ENCODE results near the gene FBXW9.
A peak's percentile ranks its signal among the peaks of the same experiment; 100 is the strongest.

The FBXW9 gene

DNA sequence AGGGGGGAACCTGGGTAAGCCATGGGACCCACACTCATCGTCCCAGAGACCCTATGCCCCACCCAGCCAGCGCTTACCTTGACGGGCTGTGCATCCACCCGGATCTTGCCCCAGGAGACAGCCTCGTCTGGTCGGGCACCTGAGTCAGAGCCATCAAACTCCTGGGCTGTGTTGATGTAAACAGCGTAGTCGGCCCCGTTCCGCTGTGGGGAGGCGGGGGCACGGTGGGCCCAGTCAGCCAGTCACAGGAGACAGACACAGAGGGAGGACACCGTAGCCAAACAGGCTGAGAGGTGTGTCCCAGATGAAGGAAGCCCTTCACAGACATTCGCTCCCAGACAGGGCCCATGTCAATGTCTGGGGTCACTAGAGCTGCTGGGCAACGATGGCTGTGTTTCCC lies 20.5 kb downstream of the FBXW9 start:
- TF ChIP-seq, protein P1, sequence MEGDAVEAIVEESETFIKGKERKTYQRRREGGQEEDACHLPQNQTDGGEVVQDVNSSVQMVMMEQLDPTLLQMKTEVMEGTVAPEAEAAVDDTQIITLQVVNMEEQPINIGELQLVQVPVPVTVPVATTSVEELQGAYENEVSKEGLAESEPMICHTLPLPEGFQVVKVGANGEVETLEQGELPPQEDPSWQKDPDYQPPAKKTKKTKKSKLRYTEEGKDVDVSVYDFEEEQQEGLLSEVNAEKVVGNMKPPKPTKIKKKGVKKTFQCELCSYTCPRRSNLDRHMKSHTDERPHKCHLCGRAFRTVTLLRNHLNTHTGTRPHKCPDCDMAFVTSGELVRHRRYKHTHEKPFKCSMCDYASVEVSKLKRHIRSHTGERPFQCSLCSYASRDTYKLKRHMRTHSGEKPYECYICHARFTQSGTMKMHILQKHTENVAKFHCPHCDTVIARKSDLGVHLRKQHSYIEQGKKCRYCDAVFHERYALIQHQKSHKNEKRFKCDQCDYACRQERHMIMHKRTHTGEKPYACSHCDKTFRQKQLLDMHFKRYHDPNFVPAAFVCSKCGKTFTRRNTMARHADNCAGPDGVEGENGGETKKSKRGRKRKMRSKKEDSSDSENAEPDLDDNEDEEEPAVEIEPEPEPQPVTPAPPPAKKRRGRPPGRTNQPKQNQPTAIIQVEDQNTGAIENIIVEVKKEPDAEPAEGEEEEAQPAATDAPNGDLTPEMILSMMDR (IDR thresholded peaks at IDR 0.05; ENCODE audit: borderline replicate concordance, insufficient read depth, low read depth, low read length): no peak
- H3K4me3 ChIP-seq (ENCODE audit: low read depth, low read length): no peak overlapping the region

DNA sequence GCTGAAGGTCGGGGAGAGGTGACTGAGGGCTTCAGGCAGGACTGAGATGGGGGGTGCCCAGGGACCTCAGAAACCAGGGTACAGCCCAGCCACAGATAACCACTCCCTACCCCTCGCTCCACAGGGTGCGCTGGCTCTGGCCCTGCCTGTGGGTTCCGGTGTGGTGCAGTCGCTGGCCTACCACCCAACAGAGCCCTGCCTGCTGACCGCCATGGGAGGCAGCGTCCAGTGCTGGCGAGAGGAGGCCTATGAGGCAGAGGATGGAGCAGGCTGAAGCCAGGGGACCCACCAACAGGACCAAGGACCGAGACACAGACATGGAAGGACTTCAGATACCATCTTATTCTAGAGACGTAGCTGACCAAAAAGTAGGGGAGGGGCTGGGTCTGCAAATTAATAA lies 21.0 kb downstream of the FBXW9 start:
- TF ChIP-seq, protein P1 (IDR thresholded peaks at IDR 0.05; ENCODE audit: borderline replicate concordance, insufficient read depth, low read depth, low read length): no peak
- H3K4me3 ChIP-seq (ENCODE audit: low read depth, low read length): no peak overlapping the region

DNA sequence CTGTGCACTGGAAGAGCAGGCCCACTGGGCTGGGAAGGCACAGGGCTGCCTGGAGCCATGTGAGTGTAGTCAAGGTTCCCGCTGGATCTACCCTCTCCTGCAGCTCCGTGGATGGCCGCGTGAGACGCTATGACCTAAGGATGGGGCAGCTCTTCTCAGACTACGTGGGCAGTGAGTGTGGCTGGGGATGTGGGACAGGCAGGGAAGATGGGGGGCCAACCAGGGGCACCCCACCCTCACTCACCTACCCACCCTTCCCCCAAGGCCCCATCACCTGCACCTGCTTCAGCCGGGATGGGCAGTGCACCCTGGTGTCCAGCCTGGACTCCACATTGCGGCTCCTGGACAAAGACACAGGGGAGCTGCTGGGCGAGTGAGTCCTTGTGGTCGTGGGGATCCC lies 23.7 kb downstream of the FBXW9 start:
- no peak overlapping the region for H3K4me3 ChIP-seq (ENCODE audit: low read depth, low read length)
- TF ChIP-seq, protein P1 (IDR thresholded peaks at IDR 0.05; ENCODE audit: borderline replicate concordance, insufficient read depth, low read depth, low read length): no peak

DNA sequence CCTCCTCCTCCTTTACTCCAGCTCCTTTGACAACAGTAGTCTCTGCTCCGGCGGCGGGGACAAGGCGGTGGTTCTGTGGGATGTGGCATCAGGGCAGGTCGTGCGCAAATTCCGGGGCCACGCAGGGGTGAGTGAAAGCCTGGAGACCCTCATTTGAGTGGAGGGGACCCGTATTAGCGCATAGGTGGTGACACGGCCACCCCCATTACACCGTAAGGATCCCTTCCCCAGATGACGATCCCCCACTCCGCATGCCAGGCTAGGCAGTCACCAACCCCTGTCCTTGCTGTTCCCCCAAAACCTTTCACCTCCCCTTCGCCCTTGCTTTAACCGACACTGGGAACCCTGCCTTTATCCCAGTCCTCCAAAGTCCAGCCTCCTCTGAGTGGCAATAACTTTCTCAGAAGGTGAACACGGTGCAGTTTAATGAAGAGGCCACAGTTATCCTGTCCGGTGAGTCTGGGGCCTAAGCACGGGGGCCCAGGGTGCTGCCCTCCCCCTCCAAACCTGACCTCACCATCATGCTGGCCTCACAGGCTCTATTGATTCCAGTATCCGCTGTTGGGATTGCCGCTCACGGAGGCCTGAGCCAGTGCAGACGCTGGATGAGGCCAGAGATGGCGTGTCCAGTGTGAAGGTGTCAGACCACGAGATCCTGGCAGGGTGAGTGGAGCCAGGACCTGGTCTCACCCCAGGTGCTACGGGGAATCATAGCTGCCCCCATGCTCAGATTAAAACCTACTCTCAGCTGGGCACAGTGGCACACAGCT lies 26.1 kb downstream of the FBXW9 start:
- TF ChIP-seq, protein P1 (IDR thresholded peaks at IDR 0.05; ENCODE audit: borderline replicate concordance, insufficient read depth, low read depth, low read length): no peak

DNA sequence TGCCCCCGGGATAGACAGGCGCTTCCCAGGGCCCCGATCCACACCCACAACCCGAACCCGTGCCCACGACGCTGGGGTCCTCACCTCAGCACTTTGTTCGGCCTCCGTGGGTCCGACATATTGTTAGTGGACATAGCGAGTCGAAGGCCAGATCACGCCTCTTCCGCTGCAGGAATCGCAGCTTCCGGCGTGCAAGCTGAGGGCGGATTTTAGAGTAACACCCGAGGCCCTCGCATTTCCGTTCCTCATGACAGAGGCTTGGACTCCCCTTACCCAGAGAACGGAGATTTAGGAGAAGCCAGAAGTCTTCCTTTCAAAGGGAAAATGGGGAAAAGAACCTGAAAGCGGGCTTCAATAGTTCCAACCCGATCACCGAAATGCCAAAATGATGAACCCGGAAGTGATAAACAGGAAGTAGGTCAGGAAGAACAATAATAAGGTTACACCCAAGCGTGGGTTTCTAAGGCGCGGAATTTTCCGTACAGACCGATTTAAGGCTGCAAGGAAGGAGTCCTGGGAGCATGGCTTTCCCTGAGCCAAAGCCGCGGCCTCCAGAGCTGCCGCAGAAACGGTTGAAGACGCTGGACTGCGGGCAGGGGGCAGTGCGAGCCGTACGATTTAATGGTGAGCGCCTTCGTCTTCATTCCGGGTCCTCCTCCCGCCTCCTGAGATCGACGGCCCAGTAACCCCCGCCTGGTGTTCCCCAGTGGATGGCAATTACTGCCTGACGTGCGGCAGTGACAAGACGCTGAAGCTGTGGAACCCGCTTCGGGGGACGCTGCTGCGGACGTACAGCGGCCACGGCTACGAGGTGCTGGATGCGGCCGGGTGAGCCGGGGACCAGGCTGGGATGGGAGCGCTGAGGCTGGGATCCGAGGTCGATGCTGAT lies 26.9 kb downstream of the FBXW9 start:
- peak overlapping the region; percentile 85 for H3K4me3 ChIP-seq (ENCODE audit: low read depth, low read length)
- TF ChIP-seq, protein P1 (IDR thresholded peaks at IDR 0.05; ENCODE audit: borderline replicate concordance, insufficient read depth, low read depth, low read length): no peak

More for the DNA sequence above, 26.1 kb downstream of the FBXW9 start:
- H3K4me3 ChIP-seq (ENCODE audit: low read depth, low read length): peak overlapping the region; percentile 85

DNA sequence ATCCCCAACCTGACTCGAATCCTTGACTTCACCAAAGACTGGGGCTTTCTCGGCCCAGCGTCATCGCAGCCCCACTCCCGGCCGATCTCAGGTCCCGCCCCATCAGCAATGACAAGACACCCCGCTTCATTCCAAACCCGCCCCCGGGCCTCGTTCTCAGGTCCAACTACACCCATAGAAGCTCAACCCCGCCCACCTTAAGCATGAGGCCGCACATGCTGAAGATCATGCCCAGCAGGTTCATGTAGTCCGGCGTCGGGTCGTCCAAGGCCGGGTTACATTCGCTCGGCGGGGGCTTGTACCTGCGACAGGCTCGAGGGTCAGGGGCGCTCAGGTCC lies 27.5 kb downstream of the FBXW9 start:
- H3K4me3 ChIP-seq (ENCODE audit: low read depth, low read length): peak overlapping the region; percentile 85
- TF ChIP-seq, protein P1 (IDR thresholded peaks at IDR 0.05; ENCODE audit: borderline replicate concordance, insufficient read depth, low read depth, low read length): no peak

Data from GM12875 (cell line).